Left ventricle myocardium superior (tissue), 1 donor: ENCODE results near the gene AICDA. TPM values are rescaled to one million over a fixed set of nuclear protein-coding genes. Genes with fewer than 3 reads are reported as not detected.
A peak's percentile ranks its signal among the peaks of the same experiment; 100 is the strongest.
"Not testable (repeated sequence)": the region's sequence is repeated elsewhere in the genome, so short reads cannot be mapped to it uniquely, and the experiment has no call there.

Experiments
- ATAC-seq: fragments of 200-7000 bp; cut with Tn5 transposase; one replicate; pipeline ENCODE4 v1.9.1; 2020; ENCODE audit warnings: mild to moderate bottlenecking, moderate library complexity
- DNase-seq: peaks from one replicate; pipeline ENCODE4 v3.0.0-alpha.2; 2020
- intact Hi-C: fragments of 100-400 bp; cut with micrococcal nuclease; formaldehyde crosslinking; loops from one replicate; pipeline ENCODE4 v1.11.0; 2022
- total RNA-seq: library from RNA; stranded (reverse); fragmentation: NEBNext Ultra II Directional; extraction: Animal tissue kit (Norgen Biotek cat#: 25700); gene quantifications from one replicate; pipeline ENCODE4 v1.2.1, GENCODE V29; 2021
- donor health status: DM: no; HTN: yes; CAD: no; lungs with severe emphysema.

AICDA gene
- total RNA-seq, 1 donor from 2014 or later = not detected

DNA sequence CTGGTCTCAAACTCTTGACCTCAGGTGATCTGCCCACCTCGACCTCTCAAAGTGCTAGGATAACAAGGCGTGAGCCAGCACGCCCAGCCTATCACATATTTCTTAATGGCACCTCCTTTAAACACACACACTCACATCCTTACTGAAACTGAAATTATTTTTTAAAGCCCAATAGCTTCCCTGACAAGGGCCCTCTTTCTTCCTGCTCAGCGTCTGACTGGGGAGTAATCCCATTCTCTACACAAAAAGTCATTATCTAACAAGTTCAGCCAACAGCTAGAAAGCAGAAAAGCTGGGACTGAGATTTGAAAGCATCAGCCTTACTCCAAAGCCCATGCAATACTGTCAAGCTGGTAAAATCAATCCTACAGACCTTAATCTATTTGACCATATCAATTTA lies 10.0 kb upstream of the AICDA start:
- DNase-seq (no peak), ATAC-seq (no peak)

DNA sequence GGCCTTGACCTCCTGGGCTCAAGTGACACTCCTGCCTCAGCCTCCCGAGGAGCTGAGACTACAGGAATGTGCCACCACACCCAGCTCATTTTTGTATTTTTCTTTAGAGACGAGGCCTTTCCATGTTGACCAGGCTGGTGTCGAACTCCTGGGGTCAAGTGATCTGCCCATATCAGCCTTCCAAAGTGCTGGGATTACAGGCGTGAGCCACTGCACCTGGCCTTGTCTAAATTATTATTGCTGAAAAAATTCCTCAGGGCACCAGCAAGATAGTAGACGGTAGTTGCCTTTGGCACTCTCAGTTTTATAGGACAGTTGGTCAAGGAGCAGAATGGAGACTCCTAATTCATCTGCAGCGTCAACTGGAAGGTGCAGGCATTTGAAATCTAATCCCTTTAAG lies 2.5 kb upstream of the AICDA start:
- intact Hi-C loops = no loop called here
- DNase-seq = no peak
- ATAC-seq = no peak

More for the DNA sequence above, 10.0 kb upstream of the AICDA start:
- intact Hi-C loops = no loop called here

DNA sequence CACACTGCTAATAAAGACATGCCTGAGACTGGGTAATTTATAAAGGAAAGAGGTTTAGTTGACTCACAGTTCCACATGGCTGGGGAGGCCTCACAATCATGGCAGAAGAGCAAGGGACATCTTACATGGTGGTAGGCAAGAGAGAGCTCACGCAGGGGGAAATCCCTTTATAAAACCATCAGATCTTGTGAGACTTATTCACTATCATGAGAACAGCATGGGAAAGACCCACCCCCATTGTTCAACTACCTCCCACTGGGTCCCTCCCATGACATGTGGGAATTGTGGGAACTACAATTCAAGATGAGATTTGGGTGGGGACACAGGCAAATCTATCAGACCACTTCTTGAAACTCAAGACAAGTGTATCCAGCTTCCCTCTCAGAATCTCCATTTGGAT lies 1.2 kb upstream of the AICDA start:
- ATAC-seq, DNase-seq, intact Hi-C loops: not testable (repeated sequence)

DNA sequence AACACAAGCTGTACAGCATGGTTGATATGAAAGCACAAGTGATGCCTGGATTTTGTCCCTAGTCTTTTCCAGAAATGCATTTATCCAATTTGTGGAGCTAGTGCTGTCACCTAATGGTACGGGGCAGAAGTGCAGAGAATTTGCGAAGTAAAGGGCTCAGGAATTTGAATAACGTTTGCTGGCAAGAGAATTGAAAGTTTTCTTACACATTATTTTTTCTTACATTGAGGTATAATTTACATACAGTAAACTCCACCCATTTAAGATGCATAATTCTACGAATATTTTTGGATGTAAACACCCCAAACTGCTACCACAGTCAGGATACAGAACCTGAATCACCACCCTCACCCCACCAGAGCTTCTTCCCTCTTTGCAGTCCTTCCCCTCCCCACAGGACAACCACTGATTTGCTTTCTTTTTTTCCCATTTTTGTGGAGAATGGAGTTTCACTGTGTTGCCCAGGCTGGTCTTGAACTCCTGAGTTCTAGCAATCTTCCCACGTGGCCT lies 3.5 kb downstream of the AICDA start:
- intact Hi-C loops = loop anchor here (5.0 kb wide), 1 partner anchor 67 kb away; the partner anchor contains the start of gene CLEC4E
- peak; percentile 39 for ATAC-seq
- DNase-seq = no peak

DNA sequence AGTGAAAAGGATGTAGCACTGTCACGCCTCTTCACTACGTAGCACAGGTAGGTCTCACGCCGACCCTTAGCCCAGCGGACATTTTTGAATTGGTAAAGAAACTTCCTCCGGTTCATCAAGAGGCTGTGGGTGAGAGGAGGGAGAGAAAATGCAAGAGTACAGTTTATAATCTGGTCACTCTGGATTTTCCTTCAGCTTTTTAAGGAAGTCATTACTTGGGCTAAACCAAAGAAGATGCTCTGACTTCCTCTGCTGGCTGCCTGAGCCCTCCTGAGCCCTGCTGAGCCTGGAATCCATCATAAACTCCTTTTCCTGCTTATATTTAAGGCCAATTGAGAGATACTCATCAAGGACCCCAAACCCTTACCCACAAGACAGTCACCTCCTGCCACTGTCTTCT lies 5.8 kb downstream of the AICDA start:
- ATAC-seq = no peak
- DNase-seq = no peak
- intact Hi-C loops = loop anchor here (5.0 kb wide), 1 partner anchor 65 kb away; the partner anchor contains the start of gene CLEC4E

DNA sequence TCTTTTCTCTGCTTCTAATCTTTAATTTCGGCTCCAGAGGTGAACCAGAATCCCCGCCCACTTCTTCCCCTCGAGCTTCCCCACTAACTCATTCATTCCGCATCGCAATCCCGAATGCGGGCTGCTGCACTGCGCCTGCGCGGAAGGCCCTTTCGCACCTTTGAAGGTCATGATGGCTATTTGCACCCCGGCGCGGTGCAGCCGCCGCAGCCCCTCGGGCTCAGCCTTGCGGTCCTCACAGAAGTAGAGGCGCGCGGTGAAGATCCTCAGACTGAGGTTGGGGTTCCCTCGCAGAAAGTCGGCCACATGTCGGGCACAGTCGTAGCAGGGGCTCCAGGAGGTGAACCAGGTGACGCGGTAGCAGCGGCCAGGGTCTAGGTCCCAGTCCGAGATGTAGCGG lies 7.6 kb downstream of the AICDA start:
- no peak for DNase-seq
- intact Hi-C loops = loop anchor here (5.0 kb wide), 1 partner anchor 63 kb away; the partner anchor contains the start of gene CLEC4E
- no peak for ATAC-seq

DNA sequence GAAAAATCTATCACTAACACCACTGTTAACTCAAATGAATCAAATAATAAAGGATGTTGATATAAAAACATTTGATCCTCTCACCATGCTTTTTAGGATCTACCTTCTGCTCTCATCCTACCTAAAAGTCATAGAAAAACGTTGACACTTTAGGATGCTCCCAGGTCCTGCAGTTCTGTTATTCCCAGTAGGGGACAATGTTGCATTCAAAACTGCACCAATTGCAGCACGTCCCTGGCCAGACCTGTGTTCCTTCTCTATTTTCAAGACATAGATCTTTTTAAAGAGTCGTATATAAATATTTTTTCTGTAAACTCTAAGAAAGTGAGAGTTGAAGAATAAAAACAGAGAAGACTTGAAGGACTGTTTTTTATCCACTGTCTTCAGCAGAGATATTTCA lies 8.8 kb downstream of the AICDA start:
- intact Hi-C loops = no loop called here

DNA sequence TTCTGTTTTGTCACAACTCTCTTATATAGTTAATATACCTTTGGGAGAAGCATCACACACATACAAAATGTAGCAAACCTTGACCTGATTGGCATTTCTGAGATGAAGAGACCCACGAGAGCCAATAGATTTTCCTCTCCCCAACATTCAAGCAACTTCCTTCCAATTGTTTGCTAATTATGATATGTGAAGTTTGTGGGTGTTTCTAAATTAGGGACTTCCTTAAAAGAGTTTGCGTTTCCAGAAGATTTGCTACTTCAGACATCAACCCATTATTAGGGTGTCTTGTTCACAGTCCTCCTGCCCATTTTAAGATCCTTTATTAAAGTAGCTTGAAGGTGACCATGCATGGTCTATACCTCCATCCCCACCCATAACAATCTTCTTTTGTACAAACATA lies 9.4 kb downstream of the AICDA start:
- ATAC-seq = no peak
- intact Hi-C loops = no loop called here

More for the DNA sequence above, 8.8 kb downstream of the AICDA start:
- ATAC-seq (no peak), DNase-seq (no peak)

DNA sequence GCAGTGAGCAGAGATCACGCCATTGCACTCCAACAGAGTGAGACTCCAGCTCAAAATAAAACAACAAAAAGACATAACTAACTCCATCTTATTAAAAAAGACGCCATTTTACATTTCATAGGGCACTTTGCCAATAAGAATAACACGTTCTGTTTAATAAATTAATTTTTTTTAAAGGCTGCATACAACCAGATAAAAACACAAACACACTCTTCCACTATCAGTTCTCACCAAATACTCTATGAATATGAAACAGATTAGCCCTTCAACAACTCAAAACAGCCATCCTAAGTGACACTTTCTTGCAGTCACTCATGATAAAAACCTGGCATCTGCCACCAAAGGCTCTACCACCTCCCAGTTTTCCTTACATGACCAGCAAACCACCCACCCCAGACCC lies 16.1 kb downstream of the AICDA start:
- DNase-seq = no peak
- ATAC-seq = no peak
- intact Hi-C loops = no loop called here

More for the DNA sequence above, 9.4 kb downstream of the AICDA start:
- no peak for DNase-seq

DNA sequence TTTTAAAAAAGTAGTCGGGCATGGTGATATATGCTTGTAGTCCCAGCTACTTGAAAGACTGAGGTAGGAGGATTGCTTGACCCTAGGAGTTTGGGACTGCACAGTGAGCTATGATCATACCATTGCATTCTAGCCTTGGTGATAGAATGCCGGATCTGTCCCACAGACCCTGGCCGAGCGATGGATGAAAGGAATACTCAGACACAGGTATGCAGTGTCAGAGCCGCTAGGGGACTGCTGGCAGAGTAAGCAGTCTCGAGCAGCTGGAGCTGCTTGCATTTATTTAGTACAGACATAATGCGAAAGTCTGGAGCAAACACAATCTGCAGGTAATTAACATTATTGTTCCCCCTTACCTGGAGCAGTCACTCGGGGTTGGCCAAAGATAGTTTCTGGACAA lies 18.6 kb downstream of the AICDA start:
- no peak for ATAC-seq
- intact Hi-C loops = no loop called here
- no peak for DNase-seq

DNA sequence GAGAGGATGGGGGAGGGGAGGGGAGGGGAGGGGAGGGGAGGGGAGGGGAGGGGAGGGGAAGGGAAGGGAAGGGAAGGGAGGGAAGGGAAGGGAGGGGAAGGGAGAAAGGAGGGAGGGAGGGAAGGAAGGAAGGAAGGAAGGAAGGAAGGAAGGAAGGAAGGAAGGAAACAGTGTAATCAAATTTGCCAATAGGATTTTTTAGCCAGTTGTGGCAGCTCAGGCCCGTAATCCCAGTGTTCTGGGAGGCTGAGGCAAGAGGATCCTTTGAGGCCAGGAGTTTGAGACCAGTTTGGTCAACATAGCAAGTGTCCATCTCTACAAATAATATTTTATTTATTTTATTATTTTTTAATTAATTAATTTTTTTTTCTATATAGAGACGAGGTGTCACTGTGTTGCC lies 19.4 kb downstream of the AICDA start:
- no peak for DNase-seq
- intact Hi-C loops = no loop called here
- ATAC-seq = no peak

DNA sequence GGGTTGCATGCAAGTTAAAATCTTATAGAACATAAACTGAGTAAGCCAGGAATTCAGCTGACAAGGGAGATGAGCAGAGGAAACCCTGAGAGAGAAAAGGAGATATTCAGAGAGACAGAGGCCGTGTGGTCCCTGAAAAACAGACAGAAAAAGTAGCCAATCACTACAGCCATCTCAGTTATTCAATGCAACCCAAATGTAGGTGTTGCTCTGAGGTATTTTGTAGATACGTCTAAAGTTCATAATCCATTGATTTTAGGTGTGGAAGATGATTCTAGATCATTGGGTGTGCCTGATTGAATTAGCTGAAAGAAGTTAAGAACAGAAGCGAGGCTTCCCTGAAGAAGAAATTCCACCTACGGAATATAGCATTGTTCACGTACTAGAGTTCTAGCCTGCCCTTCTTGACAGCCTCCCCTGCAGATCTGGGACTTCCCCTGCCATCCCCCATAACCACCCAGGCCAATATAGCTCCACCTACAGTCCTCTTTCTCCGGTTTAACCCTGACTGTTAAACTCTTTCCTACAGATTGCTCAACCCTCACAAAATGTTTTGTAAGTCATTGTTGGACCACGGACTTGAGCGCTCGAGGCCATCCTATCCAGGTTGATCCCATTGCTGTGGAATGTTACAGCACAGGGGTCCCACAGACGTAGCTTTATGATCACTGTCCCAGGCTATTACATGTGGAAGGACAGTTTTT lies 21.7 kb downstream of the AICDA start:
- no peak for ATAC-seq
- no peak for DNase-seq
- intact Hi-C loops = no loop called here

DNA sequence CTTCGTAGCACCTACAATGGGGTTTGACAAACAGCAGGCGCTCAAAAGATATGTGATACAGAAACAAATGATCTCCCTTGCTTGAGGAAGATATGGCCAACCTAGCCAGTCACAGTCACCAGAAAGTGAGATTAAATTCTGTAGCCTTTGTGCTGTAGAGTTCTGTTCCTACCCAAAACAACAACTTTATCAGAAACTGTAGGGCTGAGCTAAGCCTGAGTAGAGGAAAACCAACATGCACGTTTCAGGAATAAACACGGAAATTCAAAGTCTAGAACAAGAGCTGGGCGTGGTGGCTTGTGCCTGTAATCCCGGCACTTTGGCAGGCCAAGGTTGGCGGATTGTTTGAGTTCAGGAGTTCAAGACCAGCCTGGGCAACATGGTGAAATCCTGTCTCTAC lies 23.0 kb downstream of the AICDA start:
- DNase-seq (no peak), ATAC-seq (no peak)
- intact Hi-C loops = no loop called here

DNA sequence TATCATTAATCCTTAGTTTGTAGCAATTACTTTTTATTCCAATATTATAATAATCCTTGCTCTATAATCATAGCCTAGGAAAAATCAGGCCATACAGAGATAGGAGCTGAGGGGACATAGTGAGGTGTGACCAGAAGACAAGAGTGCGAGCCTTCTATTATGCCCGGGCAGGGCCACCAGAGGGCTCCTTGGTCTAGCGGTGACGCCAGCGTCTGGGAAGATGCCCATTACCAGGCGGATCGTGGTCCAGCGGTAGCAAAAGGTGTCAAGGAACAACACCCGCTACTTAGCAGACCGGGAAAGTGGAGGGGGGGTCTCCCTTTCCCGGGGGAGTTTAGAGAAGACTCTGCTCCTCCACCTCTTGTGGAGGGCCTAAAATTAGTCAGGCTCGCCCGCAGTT lies 28.2 kb downstream of the AICDA start:
- DNase-seq, intact Hi-C loops, ATAC-seq: not testable (repeated sequence)

DNA sequence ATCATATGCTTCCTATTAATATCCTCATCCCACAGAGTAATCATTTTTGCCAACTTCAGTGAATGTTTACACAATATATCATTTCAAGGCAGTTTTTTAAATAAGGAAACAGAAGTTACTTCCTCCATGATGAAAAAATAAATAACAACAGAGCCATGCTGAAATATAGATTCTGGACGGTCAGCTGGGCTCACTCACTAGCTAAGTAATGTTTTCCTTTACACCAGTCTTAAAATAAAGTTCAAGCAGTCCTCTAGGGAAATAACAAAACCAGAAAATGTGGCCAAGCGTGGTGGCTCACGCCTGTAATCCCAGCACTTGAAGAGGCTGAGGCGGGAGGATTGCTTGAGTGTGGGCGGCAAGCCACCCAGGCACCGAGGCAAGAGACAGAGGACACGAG lies 28.7 kb downstream of the AICDA start:
- no peak for DNase-seq
- ATAC-seq = no peak
- intact Hi-C loops = no loop called here

DNA sequence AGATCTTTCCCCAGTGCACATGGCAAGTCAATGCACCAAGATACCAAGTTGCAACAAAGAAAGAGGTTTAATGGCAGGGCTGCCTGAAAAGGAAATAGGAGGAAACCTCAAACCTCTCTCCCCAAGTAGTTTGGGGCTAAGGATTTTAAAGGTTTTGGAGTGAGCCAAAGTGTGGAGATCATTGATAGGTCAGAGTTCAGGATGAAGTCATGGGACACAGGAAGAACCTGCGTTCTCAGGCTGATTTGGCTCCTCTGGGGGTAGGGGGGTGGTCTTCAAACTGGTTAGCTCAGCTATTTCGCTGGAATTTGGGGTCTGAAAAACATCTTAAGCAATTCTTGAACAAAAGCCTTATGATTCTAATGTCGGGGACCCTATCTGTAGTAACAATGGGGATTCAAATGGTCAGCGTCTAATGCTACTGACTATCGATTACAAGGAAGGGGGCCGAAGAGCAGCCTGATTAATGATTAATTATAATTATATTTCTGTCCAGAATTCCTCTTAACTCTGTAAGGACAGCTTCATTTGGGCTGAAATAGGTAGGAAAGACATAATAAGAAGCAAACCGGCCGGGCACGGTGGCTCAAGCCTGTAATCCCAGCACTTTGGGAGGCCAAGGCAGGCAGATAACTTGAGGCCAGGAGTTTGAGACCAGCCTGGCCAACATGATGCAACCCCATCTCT lies 31.4 kb downstream of the AICDA start:
- DNase-seq = no peak
- no peak for ATAC-seq
- intact Hi-C loops = no loop called here

DNA sequence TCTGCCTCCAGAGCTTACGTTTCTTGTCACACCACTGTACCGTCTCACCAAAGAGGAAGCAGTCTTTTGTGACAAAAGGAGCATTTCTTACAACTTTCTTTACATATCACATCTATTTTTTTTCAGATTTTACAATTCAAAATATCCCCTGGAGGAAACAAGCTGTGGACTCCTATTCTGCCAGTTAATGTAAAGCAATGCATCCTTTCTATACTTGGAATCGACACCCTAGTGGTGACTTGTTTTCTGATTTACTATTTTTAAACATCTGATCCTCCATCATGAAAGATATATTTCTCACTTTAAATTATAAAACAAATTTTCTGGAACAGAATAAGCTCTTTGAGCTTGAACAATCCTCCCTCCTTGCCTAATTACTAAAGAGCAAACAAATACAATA lies 34.8 kb downstream of the AICDA start:
- DNase-seq (no peak), ATAC-seq (no peak)
- intact Hi-C loops = no loop called here

DNA sequence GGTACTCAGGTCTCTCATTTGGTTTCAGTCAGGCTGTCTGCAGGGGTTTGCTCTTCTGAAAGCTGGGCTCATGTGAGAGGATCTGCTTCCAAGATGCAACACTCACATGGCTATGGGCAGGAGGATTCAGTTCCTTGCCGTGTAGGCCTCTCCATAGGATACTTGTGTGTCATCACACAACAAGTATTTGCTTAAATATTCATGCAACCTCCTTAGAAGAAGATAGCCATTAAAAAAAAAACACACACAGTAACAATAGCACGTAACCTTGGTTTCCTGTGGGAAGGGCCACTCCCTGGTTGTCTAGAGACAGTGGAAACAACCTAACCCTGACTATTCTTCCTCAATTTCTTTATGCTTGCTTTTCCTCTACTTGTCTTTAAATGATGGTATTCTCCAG lies 40.2 kb downstream of the AICDA start:
- peak; percentile 37 for ATAC-seq
- intact Hi-C loops = no loop called here

DNA sequence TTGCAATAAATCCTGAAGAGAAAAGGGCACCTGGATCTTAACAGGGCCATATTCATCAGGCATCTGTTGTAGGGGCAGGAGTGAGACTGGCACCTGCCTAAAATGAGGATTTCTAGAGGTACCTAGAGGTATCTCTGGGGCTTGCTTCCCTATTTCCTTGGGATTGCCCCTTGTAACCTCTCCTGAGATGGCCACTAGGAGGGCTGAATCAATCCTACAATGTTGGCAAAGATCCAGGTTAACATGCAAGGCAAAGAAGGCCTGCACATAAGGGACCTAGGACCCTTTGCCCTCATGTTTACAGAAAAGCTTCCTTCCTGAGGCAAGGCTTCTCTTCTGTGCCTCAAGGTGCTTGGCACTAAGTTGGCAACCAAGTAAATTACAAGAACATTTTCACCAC lies 46.1 kb downstream of the AICDA start:
- ATAC-seq (no peak), DNase-seq (no peak)
- intact Hi-C loops = no loop called here

More for the DNA sequence above, 40.2 kb downstream of the AICDA start:
- DNase-seq = no peak

DNA sequence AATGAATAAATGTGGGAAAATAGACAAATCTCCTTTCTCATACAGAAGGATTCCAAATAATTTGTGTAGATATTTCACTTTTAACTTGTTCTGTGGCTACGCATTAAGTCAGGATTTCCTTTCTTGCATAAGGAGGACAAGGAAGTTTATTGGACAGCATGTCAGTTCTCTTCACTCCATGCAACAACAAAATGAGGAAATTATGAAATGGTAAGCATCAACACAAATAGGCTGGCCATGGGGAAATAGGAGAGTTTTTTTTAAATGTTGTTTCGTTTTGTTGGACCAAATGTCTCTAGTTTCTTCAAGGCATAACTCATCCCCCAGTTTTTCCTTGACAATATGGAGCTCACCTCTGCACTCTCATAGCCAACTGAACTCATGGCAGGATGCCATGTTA lies 46.6 kb downstream of the AICDA start:
- peak; percentile 28 for ATAC-seq
- DNase-seq, intact Hi-C loops: not testable (repeated sequence)

DNA sequence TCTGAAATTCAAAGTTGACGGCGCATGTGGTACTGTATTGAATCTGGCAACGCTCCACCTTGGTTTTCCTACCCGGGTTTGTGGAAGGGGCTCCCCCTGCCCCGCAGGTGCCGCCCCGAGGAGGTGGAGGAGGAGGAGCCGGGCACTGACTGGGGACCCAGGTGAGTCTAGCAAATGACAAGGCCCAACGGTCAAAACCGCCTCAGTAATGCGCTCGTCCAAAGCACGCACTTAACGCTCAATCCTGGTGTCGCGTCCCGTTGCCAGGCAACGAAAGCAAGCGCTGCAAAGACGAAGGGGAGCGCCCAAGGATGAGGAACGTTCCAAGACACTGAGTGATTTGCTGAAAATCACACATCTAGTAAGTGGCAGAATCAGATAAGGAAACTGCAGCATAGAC lies 48.0 kb downstream of the AICDA start:
- intact Hi-C loops = no loop called here
- ATAC-seq (no peak), DNase-seq (no peak)
